ENCODE data around the gene GALNT17.

DNA sequence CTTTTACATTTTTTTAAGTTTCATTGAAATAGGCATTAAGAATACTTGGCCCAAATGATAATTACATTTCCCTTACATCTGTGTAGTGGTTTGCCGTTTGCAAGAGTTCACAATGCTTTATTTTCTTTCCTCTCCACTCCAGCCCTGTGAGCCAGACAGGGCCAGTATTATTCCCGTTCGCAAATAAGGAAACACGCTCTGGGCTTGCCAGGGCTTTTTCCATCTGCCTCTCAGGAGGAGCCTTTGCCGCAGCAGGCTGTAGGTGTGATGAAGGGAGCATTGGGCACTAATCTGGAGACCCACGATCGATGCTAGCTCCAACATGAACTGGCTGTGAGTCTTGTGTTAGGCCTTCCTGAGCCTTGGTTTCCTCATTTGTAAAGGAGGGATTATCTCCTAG, 154.4 kb downstream of the GALNT17 start:
- no peak for TF ChIP-seq POLR2A (IDR thresholded peaks at IDR 0.05; ENCODE audit: low read length)
- TF ChIP-seq GATA1 (IDR thresholded peaks at IDR 0.05; ENCODE audit: low read depth, low read length), result no peak

Data from erythroblast (primary cell).